GM21723 (cell line): ENCODE measurements around the gene RBM20.
"Not testable (repeated sequence)": the region's sequence is repeated elsewhere in the genome, so short reads cannot be mapped to it uniquely, and the experiment has no call there.

ENCODE experiments used
- ATAC-seq: cut with Tn5 transposase; IDR thresholded peaks from one replicate; pipeline ENCODE4 v1.9.1; 2021; ENCODE audit warnings: mild to moderate bottlenecking, moderate library complexity; ENCODE audit not compliant: unreplicated experiment

The RBM20 gene

GRCh38 chr10:110647136-110647430, 2.9 kb downstream of the RBM20 start:
- ATAC-seq = no peak

DNA sequence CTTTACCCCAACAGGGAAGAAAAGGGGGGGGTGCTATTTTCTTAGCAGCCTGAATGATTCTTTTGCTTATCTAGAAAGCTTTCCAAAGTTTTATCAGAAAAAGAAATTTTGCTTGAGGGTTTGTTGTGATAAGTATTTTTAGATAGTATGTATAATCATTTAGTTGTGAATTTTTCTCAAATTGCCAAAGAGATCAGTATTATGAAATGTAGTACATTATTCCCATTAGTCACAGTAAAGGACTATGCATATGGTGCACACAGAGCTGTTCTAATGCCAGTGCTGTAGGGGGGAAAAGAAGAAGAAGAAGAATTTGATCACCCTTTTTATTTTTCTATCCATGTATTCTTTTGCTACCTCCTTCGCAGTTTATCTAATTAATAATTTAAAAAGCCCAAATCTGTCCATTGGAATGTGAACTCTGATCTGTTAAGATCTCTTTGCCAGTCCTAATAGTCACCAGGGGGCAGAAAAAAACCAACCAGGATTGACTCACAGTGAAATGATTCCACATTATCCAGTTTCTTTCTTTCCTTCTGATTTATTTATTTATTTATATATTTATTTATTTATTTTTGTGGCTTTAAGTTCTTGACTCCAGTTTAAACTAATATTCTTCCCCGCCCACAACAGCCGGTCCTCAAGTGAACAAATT, 4.7 kb downstream of the RBM20 start:
- no peak for ATAC-seq

- ATAC-seq = no peak
Measured at GRCh38 chr10:110649347-110650264, 5.5 kb downstream of the RBM20 start.

- ATAC-seq = no peak
Measured at GRCh38 chr10:110650265-110650668, 6.1 kb downstream of the RBM20 start.

- peak; percentile 88 for ATAC-seq
Measured at GRCh38 chr10:110651044-110651958, 7.2 kb downstream of the RBM20 start.

GRCh38 chr10:110652475-110653118, 8.5 kb downstream of the RBM20 start:
- ATAC-seq = no peak

DNA sequence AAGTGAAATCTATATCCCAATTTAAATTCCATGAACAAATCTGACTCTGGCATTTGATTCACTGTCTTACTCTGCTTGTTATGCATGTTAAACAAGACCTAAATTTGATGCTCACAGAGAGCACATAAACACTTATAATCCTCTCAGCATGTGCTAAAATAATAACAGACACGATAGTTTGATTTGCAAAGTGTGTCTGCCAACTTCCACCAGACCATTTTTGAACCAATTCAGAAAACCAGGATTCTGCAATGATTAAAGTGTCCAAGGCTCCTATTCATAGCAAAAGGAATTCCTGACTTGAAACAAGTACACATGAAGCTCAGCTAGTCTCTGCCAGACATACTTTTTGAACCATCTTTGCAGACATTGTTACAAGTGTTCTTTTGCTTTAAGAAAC, 11.2 kb downstream of the RBM20 start:
- ATAC-seq = no peak

- no peak for ATAC-seq
Measured at GRCh38 chr10:110656612-110657011, 12.5 kb downstream of the RBM20 start.

GRCh38 chr10:110657973-110658691, 14.0 kb downstream of the RBM20 start:
- no peak for ATAC-seq

DNA sequence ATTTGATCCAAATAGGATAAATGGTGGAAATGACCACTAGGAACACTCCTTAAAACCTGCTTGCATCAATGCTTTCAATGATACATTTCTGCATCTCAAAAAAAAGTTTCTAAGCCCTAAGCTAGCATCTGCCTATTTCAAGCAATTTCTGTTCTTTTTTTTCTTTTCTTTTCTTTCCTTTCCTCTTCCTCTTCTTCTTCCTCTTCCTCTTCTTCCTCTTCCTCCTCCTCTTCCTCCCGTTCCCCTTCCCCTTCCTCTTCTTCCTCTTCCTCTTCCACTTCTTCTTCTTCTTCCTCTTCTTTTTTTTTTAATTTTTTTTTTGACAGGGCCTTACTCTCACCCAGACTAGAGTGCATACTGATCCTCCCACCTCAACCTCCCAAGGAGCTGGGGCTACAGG, 15.4 kb downstream of the RBM20 start:
- ATAC-seq = no peak

- not testable (repeated sequence) for ATAC-seq
Measured at GRCh38 chr10:110660289-110660688, 16.2 kb downstream of the RBM20 start.

DNA sequence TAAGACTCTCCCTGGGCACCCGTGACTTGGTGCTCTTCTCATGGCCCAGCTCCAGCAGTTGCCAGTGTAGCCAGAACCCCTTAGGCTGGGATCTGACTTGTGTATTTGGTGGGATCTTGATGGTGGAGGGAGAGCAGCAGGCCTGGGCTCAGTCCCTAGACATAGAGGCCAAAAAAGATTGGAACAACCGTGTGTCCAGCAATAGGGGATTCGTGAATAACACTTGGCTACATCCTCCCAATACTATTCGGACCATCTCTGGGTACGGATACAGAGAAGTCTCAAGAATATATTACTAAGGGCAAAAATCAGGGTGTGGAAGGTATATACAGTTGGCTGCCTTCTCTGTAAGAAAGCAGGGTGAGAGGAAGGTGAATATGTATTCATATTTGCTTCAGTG, 17.2 kb downstream of the RBM20 start:
- ATAC-seq = no peak

- ATAC-seq = no peak
Measured at GRCh38 chr10:110664483-110665420, 20.6 kb downstream of the RBM20 start.

DNA sequence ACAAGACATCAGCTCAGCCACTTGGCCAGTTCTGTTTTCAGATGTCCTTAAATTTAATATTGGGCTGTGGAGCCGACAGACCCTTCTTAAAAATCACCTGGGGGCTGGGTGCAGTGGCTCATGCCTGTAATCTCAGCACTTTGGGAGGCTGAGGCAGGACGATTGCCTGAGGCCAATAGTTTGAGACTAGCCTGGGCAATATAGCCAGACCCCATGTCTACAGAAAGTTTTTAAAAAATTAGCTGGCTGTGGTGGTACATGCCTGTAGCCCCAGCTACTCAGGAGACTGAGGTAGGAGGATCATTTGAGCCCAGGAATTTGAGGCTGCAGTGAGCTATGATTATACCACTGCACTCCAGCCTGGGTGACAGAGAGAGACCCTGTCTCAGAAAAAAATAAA, 22.1 kb downstream of the RBM20 start:
- ATAC-seq = not testable (repeated sequence)

- ATAC-seq = no peak
Measured at GRCh38 chr10:110666673-110667072, 22.5 kb downstream of the RBM20 start.

DNA sequence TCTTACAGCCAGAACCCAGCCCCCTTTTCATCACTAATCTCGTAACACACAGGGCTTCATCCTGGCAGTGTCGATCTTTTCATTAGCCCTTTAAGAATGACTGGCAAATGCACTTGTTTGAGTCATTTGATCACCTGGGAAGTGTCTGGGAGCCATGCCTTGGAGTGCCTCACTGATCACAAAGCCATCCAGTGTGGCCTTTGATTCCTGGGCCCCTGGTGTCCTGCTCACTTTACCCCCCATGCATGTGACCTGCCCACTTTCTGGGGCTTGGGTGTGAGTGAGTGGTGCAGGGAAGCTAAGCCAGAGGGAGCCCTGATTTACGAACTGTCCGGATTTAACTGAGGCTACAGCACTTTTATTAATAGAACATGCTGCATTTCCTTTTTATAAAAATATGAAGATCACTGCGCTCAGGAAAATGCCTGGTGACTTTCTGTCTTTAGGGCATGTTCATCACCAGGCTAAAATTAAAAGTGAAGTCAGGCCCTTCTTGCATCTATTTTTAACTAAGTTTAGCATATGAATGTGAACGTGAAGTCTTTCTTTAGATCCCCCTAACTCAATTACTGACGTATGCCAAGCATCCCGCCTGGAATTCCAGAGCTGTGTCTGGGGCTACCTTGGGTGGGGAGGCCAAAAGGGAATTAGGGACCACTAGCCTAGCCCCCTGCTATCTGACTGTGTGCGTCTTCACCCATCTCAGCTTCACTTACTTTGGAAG, 23.6 kb downstream of the RBM20 start:
- no peak for ATAC-seq

DNA sequence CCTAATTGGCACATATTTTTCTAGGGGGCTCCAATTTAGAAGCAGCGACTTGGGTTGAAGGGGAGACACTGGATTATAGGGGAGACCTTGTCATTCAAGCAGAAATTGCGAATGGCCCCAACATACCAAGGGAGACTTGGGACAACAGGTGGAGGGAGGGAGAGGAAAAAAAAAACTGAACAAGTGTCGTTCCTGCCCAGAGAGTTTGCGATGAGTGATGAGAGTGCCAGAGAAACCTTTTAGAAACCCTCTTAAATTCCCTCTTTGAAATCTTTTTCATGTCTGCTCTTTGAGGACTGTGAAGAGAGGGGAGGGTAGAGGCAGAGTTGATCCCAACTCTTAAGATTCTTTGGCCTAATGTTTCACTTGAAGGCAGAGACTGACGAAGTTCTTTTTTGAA, 24.3 kb downstream of the RBM20 start:
- no peak for ATAC-seq

- no peak for ATAC-seq
Measured at GRCh38 chr10:110670335-110670734, 26.2 kb downstream of the RBM20 start.
